Stimulated activated CD8-positive, alpha-beta memory T cell treated with anti-CD3 and anti-CD28 coated beads, Interleukin-12 subunit alpha, Interleukin-12 subunit beta, amount 100 ng/mL, for 1 hour (primary cell): ENCODE data around the gene PCGF3.
A peak's percentile ranks its signal among the peaks of the same experiment; 100 is the strongest.

Experiments
- DNase-seq: peaks from one replicate; pipeline ENCODE4 v3.0.0-alpha.2; 2020; ENCODE audit warnings: low read depth

The PCGF3 gene, protein sequence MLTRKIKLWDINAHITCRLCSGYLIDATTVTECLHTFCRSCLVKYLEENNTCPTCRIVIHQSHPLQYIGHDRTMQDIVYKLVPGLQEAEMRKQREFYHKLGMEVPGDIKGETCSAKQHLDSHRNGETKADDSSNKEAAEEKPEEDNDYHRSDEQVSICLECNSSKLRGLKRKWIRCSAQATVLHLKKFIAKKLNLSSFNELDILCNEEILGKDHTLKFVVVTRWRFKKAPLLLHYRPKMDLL

DNA sequence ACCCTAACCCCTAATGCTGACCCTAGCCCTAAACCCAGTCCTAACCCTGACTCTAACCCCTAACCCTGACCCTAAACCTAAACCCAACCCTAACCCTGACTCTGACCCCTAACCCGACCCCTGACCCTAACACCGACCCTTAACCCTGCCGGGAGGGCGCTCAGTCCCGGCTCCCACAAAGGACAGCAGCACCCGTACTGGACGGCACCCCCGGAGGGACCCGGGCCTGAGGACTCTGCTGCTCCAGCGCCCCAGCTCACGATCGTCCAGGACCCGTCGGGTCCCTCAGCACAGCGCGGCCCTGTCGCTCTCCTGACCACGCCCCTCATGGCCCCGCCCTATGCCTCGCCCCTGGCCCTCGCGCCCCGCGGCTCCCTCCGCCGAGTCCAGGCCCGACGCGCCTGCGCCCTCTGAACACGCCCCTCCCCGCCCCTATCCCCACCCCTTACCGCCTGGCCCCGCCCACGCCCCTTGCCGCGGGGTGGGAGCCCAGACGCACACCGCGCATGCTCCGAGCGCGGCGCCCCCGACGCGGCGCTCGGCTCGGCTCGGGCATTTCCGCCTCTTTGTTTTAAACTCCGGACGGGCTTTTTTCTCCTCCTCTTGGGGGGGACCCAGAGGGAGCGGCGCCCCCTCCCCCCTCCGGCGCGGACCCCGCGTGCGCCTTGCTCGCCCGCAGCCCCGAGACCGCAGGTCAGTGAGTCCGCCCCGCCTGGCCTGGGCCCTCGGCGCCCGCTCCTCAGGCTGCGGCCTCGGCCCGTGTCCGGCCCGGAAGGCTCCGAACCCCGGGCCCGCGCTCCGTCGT lies at the start of gene PCGF3:
PCGF3 (plus strand) TSS at position 555 of the 805 bp plus-strand sequence. CDS start 27,849 bp downstream, outside the sequence.
- DNase-seq, result peak; percentile 94

DNA sequence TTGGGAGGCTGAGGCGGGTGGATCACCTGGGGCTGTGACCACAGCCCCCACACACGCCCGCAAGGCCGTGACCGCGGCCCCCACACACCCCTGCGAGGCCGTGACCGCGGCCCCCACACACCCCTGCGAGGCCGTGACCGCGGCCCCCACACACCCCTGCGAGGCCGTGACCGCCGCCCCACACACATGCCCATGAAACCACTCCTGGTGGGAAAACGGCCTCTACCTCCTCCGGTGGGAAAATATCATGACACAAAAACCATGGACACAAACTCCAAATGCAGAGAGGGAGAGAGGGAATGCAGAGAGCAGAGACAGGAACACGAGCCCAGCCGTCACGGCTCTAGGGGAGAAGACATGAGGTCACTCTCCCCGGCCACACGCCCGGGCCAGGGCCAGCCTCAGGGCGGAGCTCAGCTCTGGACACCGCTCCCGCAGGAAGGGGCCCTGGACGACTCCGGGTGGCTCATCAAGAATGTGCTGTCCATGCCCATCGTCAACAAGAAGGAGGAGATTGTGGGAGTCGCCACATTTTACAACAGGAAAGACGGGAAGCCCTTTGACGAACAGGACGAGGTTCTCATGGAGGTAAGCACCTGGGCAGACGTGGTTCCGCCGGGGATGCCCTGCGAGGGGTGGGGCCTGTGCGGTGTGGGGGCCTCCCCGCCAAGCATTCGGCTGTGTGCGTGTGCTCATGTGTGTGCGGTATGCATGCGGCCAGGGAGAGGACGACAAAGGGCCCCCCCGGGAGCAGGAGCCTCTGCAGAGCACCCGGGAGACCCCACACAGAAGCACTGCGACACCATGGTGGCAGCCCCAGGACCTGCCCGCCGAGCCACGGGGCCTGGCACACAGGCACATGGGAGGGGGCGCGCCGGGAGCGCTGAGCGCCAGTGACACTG lies 48.9 kb upstream of the PCGF3 start:
- DNase-seq, result no peak

DNA sequence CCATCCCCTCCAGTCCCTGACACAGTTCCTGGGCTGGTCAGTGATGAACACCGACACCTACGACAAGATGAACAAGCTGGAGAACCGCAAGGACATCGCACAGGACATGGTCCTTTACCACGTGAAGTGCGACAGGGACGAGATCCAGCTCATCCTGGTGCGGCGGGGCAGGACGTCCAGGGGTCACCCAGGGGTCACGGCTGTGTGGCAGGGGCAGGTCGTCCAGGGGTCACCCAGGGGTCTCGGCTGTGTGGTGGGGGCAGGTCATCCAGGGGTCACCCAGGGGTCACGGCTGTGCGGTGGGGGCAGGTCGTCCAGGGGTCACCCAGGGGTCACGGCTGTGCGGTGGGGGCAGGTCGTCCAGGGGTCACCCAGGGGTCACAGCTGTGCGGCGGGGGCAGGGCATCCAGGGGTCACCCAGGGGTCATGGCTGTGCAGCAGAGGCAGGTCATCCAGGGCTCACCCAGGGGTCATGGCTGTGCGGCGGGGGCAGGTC lies 48.2 kb upstream of the PCGF3 start:
- no peak for DNase-seq

DNA sequence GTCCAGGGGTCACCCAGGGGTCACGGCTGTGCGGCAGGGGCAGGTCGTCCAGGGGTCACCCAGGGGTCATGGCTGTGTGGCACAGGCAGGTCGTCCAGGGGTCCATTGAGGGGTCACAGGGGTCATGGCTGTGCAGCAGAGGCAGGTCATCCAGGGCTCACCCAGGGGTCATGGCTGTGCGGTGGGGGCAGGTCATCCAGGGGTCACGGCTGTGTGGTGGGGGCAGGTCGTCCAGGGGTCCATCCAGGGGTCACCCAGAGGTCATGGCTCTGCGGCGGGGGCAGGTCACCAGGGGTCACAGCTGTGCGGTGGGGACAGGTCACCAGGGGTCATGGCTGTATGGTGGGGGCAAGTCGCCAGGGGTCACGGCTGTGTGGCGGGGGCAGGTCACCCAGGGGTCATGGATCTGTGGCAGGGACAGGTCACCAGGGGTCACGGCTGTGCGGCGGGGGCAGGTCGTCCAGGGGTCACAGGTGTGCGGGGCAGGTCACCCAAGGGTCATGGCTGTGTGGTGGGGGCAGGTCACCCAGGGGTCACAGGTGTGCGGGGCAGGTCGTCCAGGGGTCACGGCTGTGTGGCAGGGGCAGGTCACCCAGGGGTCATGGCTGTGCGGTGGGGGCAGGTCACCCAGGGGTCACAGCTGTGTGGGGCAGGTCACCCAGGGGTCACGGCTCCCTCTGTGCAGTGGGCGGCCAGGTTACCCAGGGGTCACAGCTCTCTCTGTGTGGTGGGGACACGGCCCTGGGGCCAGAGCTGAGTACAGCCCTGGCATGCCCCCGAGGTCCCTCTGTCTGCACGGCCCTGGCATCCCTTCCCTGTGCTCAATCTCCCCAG lies 47.6 kb upstream of the PCGF3 start:
- no peak for DNase-seq

DNA sequence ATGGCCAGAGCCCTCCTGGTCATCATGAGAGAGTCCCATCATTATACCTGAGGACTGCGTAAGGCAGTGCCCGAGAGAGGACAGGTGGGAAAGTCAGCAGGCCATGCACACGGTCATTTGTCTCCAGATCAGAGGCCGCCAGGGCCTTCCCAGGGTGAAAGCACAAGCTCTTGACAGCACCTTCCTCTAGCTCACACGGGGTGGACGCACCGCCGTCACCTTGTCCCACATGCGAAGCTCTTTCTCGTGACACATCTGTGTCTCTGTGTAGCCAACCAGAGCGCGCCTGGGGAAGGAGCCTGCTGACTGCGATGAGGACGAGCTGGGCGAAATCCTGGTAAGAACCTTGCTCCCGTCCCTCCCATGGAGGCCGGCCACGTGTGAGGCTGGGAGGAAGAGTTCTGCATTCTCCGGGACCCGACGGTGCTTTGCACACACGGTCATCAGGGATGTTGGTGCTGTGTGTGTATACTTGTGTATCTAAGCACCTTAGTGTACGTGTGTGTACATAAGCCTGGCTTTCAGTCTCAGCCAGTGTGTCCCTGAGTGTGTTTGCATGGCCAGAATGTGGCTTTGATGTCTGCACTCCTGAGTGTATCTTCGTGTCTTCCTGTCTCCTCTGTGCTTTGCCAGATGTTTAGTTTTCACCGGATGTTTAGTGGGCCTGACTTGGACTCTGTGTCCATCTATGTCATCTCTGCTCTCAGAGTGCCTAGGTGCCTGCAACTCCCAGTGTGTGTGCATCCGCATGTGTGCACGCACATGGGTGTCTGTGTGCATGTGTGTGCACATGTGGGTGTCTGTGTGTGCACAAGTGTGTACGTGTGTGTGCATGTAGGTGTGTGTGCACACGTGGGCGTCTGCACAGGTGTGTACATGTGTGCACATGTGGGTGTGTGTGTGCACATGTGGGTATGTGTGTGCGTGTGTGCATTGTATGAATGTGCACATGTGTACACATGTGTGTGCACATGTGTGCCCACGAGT lies 46.7 kb upstream of the PCGF3 start:
- DNase-seq, result no peak

DNA sequence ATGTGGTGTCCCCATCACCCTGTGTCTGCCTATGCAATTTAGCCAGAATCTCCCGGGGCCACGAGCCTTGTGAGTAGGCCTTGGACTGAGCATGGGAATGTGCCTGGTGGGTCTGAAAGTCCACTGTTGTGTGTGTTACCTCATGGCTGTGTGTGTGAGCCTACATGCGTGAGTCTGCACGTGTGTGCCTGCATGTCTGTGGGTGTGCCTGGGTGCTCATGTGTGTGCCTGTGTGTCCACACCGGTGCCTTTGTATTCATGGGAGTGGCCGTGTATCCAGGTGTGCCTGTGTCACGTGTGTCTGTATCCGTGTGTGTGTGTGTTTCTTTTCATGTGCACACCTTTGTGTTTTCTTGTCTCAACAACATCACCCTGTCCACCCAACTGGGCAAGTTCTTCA lies 45.8 kb upstream of the PCGF3 start:
- no peak for DNase-seq

DNA sequence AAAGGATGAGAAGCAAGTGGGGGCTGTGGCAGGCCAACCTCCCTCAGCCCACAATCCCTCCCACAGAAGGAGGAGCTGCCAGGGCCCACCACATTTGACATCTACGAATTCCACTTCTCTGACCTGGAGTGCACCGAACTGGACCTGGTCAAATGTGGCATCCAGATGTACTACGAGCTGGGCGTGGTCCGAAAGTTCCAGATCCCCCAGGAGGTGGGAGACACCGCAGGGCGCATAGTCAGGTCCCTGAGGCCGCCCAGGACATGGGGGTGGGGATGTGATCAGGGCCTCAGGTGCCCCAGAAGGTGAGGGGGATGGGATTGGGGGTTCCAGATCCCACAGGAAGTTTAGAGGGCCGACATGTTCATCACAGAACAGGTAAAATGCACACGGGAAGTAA lies 45.2 kb upstream of the PCGF3 start:
- no peak for DNase-seq

DNA sequence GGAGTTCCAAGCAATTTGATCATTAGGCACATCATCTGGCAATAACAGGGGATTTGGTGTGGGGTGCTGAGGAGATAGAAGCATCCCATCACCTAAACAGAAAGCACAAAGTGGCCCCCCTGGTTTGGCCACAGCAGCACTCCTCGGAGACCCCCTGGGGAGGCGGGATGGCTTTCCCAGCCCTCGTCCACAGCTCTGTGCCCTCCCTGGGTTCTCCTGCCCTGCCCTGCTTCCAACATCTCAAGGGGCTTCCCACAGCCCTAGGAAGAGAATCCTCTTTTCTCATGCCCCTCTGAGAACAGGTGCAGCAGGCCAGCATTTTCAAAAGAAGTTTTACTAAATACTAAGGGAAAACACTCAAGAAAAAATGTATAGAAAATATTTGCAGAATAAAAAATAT lies 44.4 kb upstream of the PCGF3 start:
- no peak for DNase-seq

DNA sequence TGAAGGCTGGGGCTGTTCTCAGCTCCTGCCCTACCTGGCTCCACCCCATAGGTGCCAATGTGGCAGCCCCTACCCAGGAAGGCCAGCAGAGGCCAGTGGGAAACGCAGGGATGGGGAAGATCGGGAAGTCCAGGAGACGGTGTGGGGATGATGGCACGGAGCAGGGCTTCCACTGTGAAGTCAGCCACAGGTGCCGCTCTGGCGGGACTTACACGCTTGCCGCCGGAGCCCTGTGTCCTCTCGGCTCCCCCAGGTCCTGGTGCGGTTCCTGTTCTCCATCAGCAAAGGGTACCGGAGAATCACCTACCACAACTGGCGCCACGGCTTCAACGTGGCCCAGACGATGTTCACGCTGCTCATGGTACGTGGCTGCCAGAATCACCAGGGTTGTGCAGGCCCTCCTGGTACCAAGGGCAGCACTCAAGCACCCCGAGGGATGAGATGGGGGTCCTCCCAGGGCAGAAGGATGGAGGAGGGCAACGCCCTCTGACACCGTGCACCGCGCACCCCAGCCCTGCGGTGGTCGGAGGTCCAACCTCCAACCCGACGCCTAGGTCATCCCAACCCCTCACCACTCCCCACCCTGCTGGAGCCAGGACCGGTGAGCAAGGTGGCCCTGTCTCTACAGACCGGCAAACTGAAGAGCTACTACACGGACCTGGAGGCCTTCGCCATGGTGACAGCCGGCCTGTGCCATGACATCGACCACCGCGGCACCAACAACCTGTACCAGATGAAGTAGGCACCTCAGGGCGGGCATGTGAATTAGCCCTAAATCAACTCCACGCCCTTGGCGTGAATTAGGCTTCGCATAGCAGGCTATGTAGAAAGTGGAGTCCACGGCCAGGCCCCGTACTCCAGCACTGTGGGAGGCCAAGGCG lies 43.5 kb upstream of the PCGF3 start:
- DNase-seq, result no peak

DNA sequence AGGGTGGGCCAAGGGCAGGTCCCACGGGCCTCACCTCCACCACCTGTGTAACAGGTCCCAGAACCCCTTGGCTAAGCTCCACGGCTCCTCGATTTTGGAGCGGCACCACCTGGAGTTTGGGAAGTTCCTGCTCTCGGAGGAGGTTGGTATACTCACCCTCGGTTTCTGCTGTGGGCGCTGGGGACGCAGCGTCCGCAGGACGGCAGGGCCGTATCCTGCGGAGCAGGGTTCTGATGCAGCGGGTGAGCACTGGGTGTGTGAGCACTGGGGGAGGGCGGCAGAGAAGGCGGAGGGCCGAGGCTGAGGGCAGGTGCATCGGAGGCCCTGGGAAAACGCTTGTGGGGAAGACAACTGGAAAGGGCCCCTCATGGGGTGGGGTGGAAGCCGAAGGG lies 42.6 kb upstream of the PCGF3 start:
- no peak for DNase-seq

DNA sequence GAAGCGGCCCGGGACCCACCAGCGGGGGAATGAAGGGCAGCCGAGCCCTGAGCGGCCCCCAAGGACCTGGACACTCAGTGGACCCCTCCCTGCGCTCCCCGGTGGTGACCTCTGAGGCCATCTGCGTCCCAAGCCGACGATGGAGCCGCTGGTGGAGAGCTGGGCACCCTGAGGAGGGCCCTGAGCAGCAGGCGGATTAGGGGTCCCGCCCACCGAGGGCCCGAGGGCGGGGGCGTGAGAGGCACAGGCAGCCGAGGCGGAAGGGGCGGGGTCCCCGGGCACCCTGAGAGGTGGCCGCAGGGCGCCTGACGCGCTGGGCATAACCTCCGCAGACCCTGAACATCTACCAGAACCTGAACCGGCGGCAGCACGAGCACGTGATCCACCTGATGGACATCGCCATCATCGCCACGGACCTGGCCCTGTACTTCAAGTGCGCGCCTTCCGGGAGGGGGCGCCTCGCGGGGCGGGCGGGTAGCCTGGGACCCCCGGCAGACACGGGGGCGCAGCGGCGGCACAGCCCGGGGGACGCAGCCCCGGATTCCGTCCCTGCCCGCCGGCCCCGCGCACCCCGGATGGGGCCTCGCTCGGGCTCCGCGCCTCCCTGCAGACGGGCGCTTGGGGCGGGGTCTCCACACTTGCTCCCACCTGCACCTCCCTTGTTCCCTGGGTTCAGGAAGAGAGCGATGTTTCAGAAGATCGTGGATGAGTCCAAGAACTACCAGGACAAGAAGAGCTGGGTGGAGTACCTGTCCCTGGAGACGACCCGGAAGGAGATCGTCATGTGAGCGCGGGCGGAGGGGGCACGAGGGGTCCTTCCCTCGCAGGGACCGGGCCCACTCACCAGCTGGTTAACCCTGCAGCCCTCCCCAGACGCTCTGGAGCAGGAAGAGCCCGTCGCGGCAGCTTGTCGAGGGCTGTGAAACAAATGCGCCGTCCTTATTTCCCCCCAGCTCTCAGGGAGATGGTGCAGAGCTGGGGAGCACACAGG lies 41.9 kb upstream of the PCGF3 start:
- DNase-seq, result peak; percentile 59

DNA sequence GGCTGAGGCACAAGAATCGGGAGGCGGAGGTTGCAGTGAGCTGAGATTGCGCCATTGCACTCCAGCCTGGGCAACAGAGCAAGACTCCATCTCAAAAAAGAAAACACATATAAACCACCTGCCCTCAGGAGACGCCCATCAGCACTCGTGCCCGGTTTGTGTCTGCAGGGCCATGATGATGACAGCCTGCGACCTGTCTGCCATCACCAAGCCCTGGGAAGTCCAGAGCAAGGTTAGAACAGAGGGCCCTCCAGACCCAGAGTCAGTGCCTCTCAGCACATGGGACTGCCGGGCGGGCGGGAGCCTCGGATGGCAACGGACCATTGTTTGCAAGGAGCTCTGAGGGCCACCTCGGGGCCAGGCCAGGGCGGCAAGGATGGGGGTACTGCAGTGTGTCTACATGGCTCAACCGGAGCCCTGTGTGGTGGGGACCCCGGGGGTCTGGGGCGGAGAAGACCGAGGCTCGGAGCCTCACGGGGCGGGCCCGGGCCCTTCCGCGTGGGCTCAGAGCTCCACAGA lies 40.9 kb upstream of the PCGF3 start:
- no peak for DNase-seq

DNA sequence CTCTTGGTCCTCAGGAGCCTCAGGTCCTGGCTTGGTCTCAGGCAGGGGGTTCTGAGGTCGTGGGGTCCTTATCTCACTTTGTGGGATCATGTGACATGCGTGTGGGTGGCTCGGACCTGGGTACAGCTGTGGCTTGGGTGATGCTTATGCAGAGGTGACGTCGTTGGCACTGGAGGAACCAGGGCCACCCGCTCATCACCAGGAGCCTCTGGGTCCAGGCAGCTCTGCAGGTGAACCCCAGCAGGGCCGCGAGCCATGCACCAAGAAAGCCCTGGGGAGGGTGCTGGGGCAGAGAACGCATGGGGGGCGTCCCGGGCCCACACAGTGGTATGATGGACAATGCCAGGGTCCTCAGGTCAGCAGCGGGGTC lies 40.3 kb upstream of the PCGF3 start:
- DNase-seq, result no peak

DNA sequence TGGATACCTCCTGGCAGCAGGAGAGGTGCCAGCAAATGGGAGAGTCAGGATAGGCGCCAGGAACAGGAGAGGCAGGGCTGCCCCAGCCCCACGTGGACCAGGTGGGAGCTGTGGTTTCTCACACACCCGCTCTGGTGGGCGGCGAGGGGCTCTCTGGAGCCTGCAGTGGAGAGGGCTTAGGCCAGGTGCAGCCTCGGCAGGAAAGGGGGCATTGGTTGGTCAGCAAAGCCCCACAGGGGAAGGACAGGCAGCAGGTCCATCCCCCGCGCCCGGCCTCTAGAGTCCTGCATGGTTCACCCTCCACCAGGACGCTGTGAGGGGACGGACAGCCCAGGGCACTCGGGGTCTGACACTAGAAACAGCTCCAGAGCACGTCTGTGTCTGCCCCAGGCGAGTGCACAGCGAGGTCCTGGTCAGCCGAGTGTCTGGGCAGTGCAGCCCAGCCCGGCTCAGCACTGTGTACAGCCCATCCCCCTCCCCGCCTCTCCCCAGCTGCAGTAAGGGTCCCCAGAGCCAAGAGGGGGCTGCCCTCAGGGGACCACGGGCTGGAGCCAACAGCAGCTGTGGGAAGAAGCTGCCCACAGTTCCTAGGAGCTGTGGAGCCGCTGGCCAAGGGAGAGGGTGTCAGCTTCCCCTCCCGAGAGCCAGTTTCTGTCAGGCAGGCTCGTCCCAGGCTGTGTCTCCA lies 39.7 kb upstream of the PCGF3 start:
- no peak for DNase-seq

DNA sequence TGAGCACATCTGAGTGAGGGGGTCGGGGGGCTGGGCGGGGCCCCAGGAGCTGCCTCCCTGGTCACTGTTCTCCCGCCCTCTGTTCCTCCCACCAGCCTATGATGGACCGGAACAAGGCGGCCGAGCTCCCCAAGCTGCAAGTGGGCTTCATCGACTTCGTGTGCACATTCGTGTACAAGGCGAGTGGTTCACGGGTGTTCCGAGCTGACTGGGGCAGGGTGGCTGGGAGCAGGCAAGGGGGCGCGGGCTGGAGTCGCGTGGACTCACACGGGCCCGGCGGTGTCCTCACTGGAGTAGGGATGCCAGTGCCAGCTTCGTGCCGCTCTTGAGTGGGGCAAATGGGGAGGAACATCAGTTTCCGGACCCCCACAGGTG lies 39.2 kb upstream of the PCGF3 start:
- no peak for DNase-seq

DNA sequence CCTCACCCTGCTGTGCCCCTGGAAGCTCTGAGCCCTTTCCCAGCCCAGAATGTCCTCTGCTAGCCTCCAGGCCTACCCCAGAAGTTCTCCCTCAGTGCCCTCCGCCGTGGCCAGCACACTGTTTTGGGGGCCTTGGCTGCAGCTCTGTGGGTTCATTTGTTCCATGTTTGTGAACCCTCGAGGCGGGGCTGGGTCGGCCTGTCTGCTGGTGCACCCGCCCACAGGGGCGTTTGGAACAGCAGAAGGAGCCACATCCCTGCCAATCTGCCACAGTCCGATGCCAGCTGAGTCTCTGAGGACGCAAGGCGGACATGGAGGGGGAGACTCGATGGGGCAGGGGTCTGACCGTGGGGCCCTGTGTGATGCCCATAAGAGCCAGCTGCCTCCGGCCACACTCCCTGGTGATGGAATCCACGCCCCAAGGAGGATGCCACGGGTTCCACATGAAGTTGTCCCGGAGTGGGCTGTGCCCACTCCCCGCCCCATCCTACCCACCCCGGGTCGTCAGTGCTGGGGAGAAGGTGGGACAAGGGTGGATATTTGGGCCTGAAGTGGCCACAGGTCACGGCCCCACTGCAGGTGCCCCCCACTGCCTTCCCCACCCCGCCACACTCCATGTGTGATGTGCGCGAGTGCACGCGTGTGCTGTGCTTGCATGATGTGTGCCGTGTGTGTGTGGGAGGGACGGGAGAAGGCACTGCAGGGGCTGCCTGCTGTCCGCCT lies 38.6 kb upstream of the PCGF3 start:
- DNase-seq, result no peak

DNA sequence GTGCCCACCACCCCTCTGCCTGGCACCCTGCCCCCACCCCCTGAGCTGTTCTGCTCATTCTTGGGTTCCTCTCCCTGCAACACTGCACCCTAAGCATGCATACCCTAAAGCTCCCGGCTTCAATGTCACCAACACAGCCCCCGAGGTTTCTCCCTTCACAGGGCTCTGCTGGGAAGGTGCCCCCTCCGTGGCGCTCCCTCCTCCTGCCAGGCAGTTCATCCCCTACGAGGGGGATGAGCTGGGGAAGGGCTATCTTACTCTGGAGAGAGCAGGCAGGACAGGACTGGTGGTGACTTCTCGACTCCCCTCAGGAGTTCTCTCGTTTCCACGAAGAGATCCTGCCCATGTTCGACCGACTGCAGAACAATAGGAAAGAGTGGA lies 38.1 kb upstream of the PCGF3 start:
- DNase-seq, result no peak
